Posterior cingulate gyrus (tissue), 11 donors: ENCODE results near the gene HAUS7.
"Not testable (repeated sequence)": the region's sequence is repeated elsewhere in the genome, so short reads cannot be mapped to it uniquely, and the experiment has no call there.

Source experiments
- DNase-seq, 10 donors: peaks; one replicate each; pipeline versions ENCODE4 v3.0.0 to v3.0.0-alpha.2; 2020 to 2021; ENCODE audit warnings: mixed read lengths in 3 of 10
- intact Hi-C: fragments of 100-400 bp; cut with DNase I; formaldehyde crosslinking; loops from one replicate; pipeline ENCODE4 v1.15.1; 2023

HAUS7 gene

DNA sequence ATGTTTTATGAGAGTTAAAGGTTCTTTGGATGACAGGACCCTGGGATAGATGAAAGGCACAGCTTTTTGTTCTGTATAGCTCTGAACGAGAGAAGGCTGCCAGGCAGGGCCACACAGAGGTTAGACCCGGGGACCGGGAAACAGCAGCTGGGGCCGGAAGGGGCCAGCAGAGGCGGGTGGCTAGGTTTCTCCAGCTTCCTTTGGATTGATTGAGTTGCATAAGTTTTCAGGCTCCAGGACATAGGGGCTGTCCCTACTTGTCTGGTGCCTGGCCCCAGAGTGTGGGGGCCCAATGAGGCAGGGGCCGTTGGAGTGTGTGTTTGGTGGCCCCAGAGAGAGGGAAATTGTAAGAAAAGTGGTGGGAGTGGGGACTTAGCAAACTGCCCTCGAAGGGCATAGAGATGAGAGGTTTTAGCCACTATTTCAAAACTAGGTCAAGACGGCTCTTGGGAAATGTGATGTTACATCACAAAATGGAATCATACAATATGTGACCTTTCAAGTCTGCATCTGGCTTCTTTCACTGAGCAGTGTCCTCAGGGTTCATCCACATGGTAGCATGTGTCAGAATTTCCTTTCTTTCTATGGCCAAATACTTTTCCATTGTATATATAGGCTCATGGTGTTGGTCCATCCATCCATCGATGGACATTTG, 55.4 kb downstream of the HAUS7 start:
- DNase-seq, result no peak
- intact Hi-C loops, result no loop called here

DNA sequence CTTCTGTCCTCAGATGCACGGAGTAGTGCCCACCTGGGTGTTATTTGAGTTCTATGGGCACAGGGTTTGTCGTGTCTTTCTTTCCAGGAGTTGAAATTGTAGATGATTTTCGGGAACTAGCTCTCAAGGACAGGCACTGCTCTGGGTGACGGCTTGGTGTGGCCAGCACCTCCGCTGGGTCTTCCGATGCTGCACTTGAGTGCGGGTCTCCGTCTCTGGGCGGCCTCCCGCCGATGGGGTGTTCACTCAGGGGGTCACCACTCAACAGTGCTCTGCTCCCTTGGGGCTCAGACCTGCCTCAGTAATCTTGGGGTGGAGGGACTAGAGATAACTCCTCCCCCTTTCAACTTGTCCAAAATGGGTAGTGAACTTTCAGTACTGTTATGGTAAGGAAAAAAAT, 56.6 kb downstream of the HAUS7 start:
- DNase-seq, result no peak
- intact Hi-C loops, result no loop called here

DNA sequence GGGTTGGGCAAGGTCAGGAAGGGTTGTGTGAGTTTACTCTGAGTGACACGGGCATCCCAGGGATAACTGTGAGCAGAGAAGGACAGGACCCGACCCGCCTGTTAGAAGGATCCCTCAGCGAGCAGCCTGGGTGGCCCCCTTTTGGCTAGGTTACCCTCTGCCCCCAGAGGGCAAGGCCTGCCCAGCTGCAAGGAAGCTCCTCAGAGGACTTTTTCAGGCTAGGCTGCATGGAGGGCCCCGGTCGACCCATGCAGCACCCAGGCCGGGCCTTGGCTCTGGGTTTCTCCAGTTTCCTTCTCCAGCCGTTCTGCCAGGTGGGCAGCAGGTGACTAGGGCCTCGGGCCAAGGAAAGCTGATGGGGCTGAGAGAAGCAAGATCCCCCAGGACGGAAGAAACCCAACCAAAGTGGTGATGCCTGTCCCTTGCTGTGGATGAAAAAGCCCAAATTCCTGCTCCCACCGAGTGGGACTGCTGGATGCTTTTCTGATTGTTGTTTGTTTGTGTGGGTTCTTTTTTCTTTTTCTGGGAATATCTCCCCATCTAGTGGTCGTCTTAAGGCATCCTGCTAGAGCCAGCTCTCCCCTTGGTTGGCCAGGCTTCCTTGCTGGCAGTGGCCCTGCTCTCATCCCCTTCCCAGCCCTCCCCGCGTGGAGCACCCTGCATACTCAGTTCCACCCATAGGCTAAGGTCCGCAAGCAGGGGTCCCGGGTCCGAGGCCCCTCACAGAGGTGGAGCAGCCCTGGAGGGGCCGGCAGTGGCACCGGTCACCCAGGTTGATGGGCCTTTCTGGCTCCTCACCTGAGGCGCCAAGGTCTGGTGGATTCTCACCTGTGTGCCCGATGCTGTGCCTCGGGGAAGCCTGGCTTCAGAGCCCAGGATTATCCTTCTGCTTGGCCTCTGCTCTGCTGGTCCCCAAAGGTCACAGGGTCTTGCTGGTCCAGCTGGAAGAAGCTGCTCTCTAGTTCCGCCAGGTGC, 57.3 kb downstream of the HAUS7 start:
- DNase-seq, result no peak
- intact Hi-C loops, result no loop called here

DNA sequence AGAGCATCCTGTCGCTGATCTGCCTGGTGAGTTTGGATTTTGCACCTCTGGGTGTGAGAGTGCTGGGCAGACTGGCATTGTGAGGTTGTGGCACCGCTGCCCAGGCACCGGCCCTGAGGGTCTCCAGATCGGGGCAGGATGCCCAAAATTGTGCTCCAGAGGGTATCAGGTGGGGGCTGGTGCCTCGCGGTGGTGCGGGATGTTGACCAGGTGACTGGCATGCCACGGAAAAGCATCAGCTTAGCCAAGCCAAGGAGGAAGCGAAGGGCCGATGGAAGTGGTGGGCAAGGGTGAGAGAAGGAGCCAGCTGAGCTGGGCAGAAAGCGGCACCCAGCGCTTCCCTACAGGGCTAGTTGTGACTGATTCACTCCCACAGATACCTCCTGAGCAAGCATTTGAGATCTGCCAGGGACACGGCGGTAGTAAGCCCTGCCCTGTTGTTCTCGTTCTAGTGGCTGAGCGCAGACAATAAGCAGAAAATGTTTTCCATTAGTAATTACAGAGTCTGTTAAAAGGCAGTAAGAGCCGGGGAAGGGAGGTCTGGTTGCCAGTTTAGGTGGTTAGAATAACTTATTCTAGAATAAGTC, 58.3 kb downstream of the HAUS7 start:
- intact Hi-C loops, result no loop called here
- DNase-seq, result peak in 1 of 10 donors; percentile 81

DNA sequence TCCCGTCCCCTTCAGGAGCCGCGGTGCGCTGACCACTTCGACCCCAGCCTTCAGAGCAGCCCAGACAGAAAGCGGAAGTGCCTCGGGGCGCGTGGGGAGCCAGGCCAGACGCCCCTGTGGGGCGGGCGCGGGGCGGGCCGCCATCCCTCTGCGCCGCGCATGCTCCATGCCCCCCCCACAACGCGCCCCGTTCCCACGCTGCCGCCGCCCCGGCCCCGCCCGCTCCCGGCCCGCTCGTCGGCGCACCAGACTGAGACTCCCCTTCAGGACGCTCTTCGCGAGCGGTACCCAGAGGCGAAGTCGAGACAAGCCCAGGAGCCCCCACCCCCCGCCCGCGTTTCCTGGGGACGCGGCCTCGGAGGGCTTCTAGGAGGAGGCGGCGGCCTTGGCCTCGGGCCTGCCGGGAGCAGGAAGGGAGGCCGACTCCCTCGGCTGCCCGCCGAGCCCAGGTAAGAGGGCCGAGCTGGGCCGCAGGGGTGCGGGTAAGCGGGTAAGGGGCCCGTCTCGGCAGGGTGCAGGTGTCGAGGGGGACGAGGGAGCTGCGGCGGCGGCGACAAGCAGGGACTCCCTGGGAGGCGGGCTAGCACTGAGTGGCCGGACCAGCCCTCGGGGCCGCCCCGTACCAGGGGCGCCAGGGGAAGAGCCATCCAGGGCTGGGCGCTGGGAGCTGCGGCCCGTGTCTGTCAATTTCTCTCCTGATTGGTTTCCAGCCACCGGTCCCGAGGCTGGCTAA, 59.0 kb downstream of the HAUS7 start, which contains the start of gene ZFP92:
TSS of gene ZFP92 (plus strand) at position 218 of the 733 bp plus-strand sequence. CDS start 6,851 bp downstream, outside the sequence.
- peak in 5 of 10 donors; percentile 10 to 87 (median 31) for DNase-seq
- intact Hi-C loops, result no loop called here

DNA sequence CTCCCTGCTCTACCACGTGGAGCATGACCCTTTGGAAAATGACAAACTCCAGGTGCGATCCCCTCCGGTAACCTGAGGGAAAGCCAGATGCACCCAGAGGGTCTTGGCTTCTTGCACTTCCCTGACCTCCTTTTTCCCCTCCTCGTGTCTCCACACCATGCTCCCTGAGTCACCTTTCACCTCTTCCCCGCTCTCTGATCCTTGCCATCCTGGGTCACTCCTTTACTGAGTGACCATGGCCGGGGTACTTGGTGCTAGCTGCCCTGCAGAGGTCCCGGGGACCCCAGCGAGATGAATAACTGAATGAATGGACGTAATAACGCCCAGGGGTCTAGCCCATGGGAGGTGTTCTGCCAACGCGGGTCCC, 59.5 kb downstream of the HAUS7 start:
- intact Hi-C loops, result no loop called here
- no peak for DNase-seq

DNA sequence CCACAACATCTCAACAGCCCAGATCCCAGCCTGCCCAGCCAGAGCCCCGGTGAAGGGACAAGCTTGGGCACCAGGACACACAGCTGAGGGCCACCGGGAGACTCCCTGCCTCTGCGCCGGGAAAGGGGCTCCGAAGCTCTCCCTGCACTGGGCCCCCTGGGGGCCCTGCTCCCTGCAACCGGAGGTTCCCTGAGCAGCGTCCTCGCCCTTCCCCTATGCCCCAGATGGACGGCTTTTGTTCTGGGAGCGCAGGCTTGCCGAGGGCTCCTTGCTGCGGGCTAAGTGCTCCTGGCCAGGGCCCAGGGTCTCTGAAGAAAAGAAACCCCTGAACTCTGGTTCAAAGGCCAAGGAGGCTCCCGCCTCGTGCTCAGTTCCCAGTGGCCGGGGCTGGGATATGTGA, 60.0 kb downstream of the HAUS7 start:
- intact Hi-C loops, result no loop called here
- peak in 2 of 10 donors; percentile 27 to 43 for DNase-seq

DNA sequence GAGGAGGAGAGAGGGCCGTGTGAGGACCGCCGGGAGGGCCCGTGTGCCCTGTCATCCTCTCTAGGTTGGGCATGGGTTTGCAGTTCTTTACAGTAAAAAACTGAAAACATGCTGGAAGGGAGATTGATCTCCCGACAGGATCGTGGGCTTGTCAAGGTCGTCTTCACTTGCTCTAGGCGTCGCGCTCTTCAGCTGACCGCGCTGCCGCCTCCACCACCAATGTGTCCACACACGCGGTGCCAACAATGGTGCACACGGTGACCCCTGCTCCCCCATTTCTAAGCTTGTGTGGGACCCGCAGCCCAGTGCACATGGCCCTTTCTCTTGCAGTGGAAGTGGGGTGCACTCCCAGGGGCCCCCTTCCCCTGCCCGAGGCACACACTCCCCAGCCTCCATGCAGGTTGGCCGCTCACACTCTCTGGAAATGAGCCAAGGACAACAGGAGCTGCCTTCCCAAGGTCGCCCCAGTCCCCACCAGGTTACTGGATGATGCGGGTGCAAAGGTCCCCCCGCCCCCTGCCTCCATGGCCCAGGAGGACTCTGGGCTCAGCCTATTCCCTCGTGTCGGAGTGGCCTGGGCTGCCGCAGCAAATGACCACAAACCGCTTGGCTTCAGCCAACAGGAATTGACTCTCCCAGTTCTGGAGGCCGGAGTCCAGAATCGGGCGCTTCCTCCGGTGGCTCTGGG, 60.8 kb downstream of the HAUS7 start:
- intact Hi-C loops, result no loop called here
- DNase-seq, result peak in 2 of 10 donors; percentile 40 to 76

DNA sequence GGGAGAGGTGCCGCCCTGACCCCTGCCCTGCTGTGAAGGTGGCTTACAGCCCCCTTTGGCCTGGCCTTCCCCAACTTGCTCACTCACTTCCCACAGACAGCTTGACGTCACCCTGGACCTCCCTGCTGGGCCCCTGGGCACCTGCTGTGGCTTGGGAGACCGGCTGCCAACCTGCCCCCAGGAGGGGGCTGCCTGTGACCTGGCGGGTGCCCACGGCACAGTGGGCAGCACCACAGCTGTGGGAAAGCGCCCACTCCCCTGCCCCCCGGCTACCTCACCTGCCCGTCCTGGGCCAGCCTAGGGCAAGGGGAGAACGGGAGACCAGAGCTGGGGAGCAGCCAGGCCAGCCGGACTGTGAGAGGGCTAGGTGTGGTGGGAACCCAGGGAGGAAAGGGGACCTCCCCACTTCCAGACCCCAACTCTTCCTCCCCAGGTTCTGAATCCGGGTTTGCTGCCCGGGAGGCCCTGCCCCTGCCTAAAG, 61.5 kb downstream of the HAUS7 start:
- peak in 1 of 10 donors; percentile 83 for DNase-seq
- intact Hi-C loops, result no loop called here

DNA sequence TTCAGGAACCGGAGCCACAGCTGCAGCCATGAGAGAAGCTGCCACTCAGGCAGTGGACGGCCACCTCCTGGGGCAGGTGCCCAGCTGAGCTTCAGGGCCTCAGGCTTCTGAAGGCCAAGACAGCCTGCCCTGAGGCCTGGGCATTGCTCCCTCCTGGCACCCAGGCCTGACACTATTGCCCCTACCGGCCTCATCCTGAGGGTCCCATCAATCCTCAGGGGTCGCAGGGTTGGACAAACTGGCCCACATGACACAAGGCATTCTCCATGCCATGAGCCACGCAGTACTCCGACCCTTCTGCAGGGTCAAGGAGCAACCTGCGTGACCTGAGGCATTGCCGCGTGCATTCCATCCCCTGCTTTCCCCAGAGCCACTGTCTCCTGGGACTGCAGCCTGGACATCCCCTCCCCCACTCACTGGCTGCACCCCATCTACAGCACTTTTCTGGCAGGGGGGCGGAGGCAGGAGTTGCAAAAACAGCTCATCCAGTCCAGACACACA, 62.1 kb downstream of the HAUS7 start:
- intact Hi-C loops, result no loop called here

DNA sequence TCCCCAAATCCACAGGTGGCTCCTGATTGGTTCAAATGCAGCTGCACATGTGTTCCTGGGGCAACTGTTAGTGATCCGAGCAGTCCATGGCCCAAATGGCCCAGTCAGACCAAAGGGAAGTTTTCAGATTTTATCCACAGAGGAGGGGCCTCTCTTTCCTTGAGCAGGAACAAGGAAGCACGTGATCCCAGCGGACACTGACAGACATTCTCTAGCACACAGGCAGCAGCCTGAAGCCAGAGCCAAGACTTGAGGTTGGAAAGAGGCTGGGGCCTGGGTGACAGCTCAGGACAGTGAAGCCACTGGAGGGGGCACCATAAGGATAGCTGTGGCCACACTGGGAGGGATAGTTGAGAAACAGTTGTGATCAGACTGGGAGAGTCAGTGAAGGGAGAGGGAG, 62.6 kb downstream of the HAUS7 start:
- DNase-seq, result peak in 1 of 10 donors; percentile 38
- intact Hi-C loops, result no loop called here

More for the DNA sequence above, 62.1 kb downstream of the HAUS7 start:
- DNase-seq, result peak in 2 of 10 donors; percentile 21 to 46

DNA sequence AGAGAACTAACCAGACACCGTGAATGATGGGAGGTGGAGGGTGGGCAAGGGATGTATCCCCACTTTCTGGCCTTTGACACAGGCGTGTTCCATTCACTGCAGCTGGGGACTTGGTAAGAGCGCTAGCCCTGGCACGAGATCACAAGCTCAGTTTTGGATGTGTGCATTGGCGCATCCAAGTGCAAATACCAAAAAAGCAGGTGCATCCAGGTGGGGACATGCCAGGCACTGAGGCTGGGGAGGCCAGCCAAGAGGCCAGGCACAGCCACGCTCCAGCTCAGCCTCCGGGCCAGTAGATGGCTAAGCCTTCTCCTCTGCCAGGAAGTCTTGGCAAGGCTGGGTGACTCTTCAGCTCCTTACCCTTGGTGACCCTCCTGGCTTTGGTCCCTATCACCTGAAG, 63.5 kb downstream of the HAUS7 start:
- peak in 1 of 10 donors; percentile 49 for DNase-seq
- intact Hi-C loops, result no loop called here

DNA sequence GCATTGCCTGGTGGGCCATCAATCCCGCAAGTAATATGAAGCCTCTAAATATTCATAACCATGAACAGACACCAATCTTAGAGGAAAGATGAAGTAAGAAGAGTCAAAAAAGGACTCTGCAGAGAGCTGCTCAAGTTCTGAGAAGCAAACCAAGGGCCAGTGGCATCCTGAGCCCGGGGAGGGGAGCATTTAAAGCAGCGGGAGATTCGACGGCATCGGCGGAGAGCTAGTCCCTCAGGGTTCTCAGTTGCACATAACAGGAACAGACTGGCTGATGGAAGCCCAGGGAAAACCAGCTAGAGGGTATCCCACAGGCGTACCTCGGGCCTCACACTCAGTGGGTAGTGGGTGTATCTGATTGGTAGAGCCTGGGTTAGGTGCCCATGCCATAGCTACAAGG, 64.4 kb downstream of the HAUS7 start:
- intact Hi-C loops, result no loop called here
- DNase-seq, result peak in 2 of 10 donors; percentile 35 to 48

DNA sequence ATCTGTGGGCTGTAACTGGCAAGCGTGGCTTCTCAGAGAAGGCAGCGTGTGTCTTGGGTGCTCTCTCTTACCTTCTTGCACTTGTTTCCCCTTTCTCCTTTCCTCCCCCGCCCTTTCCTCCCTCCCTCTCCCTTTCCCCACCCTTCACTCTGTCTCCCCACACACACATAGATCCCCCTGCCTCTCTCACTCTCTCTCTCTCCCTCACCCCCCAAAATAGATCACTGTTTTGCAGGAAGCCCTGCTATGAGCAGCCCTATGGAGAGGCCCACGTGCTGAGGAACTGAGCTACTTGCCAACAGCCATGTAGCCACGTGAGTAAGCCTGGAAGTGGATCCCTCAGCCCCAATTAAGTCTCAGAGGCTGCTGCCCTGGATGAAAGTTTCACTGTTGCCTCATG, 65.0 kb downstream of the HAUS7 start:
- intact Hi-C loops, result no loop called here
- peak in 2 of 10 donors; percentile 27 to 32 for DNase-seq

DNA sequence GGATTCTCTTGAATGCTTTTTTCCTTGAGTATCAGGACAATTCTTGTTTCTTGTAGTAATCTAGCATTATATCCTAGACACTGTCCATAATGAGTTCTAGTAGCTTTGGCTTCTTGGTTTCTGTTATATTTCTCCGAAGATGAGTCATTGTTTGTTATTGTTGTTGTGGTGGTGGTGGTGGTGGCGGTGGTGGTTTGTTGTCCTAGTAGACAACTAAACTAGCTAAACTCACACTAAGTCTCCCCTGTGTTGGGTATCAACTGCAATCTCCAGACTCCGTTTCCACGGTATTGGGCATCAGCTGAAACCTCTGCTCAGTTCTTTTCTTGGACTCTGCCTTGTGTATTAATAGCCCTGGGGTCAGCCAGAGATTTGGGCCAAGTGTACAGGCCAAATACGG, 66.0 kb downstream of the HAUS7 start:
- intact Hi-C loops, DNase-seq: not testable (repeated sequence)

DNA sequence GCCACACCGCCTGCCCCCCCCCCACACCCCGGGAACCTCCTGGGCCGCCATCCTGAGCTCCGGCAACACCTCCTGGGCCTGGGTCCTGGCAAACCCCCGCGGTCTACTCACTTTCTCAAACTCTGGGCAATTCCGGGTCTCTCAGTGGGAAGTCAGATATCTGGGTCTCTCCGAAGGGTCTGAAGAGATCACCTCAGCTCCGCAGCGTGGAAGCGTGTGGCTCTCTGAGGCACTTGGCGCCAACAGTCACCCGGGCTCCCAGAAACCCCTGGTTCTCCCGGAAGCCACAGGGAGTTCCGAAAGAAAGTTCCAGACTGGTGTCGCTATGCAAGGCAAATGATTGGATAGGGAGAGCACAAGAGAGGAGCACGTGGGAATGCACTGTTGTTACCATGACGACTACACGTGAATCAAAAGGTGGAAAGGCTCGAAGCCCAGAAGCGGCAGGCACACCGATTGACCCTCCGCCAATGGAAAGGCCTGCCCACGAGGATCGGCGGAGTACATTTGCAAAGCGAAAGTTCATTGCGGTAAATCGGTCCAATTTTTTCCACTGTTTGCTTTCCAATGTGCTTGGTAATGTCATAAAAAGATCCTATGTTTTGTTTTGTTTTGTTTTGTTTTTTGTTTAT, 69.1 kb downstream of the HAUS7 start, which contains the start of gene PNMA6E:
TSS of gene PNMA6E (minus strand) at position 218 of the 632 bp plus-strand sequence. CDS start 2,501 bp downstream, outside the sequence.
- peak in 2 of 10 donors; percentile 50 to 65 for DNase-seq
- intact Hi-C loops, result no loop called here

DNA sequence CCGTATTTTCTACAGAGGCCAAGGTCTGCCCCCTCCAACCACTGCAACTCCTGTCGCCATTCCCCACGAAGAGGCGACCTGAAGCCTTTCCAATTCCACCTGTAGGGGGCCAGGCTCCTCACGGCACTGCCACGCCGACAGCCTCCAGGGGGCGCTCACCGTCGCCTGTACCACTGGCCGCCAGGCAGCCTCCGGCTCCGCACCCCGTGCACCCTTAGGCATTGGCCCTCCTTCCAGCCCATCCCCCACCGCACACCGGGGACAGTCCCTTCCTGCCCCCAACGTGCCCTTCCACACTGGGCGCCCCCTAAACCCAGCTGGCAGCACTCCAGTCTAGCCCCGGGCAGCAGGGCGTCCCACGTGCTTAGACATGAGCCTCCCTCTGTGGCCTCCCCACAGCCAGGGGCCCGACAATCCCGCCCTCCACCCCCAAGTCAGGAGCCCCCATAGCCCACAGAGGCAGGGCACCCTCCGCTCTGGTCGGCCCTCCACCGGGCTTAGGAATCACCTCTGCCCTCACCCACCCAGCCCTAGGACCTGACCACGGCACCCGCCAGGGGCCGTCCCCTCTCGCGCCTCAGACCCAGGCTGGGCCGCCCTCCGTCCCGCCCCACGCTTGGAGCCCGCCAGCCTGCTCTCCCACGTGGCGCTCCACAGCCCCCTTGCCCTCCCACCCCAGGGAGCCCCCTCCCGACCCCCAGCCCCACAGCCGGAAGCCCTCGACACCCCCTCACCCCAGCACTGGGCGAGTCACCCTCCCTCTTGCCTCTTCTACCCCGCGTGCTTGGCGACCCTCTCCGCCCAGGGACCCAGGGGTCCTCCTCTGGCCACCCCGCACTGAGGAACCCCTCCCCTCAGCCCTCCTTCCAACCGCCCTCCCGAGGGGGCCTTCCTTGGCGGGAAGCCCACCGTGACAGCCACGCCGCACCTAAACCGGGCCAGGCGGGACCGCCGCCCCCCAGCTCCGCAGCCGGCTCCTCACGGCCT, 69.9 kb downstream of the HAUS7 start:
- intact Hi-C loops, result no loop called here
- DNase-seq, result peak in 4 of 10 donors; percentile 16 to 81 (median 74)
